HG03571 (cell line): ENCODE data around the gene POMC.
"Not testable (repeated sequence)": the region's sequence is repeated elsewhere in the genome, so short reads cannot be mapped to it uniquely, and the experiment has no call there.

Experiments used
- ATAC-seq: cut with Tn5 transposase; IDR thresholded peaks from one replicate; pipeline ENCODE4 v1.9.1; 2021; ENCODE audit not compliant: unreplicated experiment

POMC gene

DNA sequence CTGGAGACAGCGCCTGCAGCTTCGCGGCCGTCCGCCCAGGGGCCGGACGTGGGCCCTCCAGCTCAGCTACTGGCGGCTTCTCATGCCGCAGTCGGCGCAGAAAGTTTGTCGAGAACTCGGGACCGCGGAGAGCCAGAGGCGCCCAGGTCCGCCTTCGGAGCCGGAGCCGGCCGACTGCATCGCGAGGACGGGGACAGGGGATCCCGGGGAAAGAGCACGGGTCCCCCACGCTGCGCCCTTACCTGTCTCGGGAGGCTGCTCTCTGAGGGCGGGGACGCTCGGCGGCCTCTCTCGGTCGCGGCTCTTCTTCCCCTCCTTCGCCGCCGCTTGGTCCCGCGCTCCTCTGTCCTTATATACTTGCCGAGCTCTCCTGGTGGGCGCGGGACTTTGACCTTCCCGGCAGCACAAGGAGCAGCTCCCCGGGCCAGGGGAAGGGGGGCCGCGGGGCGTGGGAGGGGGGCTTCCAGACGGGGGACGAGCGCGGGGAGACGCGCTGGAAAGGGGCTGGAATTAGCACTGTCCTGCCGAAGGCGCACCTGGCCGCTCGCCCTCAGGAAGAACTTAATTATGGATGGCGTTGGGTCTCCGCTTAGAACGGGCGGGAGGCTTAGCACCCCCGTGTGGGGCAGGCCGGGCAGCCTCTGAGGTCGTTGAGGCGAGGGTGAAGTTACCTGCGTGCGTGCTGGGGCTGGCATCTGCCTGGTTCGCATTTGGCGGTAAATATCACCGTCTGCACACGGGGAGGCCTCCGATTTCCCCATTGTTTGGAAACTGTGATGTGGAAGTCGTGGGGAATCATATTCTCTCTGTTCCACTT, at the start of gene POMC:
Gene POMC, minus strand, starts transcription at position 325 of the 817 bp plus-strand sequence. CDS start 3,808 bp downstream, outside the sequence.
- ATAC-seq = no peak

DNA sequence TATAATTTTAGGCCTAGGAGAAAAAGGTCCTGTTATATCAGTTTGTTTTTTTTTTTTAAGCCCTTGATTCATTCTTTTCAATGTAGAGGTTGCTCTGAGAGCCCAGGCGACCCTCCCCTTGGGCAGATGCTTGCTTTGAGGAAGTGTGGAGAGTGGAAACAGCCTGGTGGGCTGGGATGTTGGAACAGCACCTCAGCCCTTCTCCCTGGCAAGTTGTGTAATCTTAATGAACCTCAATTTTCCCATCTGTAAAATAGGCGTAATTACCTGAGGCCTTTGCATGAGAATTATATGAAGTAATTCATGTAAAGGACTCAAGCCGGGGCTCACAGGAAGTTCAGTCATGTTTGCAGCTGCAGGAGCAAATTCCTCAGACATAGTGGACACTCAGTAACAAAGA, 49.7 kb upstream of the POMC start:
- no peak for ATAC-seq

DNA sequence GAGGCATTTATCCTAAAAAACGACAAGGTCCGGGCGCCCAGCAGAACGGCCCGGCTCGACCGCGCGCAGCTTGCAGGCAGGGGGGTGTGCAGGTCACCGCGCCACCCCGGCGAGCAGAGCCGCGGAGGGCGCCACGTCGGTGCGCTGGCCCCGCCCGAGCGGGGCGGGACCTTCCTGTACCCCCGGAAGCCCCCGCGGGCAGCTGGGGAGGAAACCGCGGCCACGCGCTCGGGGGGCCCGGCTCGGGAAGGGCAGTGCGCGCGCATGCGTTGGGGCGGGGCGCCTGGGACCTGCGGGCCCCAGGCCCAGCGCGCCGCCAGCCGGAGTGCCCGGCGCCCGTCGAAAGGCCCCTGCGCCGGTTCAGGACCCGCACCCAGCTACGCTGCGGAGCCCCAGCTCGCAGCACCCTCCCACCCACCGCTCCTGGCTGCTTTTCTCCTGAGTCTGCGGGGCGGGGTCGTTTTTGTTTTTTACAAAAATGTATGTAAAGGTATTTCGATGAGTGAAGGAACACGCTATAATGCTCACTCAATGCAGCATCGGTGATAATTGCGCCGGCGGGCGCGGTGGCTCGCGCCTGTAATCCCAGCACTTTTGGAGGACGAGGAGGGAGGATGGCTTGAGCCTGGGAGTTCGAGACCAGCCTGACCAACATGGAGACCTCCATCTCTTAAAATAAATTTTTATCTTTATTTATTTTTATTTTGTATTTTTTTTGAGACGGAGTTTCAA, 47.7 kb upstream of the POMC start:
- ATAC-seq = peak; percentile 57

DNA sequence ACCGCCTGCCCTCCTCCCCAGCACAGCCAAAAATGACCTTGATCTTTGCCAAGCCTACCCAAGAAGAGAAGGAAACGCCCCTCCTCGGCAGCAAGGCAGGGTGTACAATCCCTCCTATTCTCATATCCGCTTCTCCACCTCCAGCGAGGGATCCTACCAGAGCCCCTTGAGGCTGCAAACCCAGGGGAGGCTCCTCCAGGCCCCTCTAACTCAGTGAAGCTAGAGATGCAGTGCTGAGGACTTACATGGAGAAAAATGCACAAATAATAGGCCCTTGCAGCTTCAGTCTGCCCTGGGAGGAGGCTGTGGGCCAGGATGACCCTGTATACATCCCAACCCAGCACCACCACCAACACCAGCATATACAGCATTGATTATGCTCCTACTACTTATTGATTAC, 46.9 kb upstream of the POMC start:
- ATAC-seq = no peak

DNA sequence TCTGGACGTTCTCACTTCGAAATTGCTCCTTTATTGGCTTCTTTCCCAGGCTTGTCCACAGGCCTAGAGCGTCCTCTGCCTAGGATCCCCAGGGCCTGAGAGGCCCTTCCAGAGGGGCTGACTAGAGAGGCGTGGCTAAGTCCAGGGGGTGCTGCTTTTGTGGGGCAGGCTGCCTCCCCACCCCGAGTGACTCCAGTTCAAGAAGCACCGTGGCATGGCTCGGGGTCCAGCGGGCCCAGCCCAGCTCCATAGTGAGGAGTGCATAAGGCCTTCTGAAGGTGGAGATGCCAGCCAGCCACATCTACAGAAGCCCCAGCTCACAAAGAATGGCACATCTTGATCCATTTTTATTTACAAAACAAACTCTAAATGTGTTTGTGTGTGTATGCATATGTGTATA, 44.8 kb upstream of the POMC start:
- ATAC-seq = no peak

DNA sequence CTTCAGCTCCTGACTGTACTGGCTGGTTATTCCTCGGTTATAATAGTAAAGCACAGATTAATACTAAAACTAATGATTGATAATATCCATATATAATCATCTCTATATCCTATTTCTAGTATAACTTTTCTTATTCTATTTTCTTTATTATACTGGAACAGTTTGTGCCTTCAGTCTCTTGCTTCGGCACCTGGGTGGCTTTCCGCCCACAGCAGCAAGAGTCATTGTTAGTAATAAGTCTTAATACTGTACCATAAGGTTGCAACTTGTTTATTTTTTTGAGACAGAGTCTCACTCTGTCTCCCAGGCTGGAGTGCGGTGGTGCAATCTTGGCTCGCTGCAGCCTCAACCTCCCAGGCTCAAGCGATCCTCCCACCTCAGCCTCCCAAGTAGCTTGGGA, 42.5 kb upstream of the POMC start:
- ATAC-seq = not testable (repeated sequence)

DNA sequence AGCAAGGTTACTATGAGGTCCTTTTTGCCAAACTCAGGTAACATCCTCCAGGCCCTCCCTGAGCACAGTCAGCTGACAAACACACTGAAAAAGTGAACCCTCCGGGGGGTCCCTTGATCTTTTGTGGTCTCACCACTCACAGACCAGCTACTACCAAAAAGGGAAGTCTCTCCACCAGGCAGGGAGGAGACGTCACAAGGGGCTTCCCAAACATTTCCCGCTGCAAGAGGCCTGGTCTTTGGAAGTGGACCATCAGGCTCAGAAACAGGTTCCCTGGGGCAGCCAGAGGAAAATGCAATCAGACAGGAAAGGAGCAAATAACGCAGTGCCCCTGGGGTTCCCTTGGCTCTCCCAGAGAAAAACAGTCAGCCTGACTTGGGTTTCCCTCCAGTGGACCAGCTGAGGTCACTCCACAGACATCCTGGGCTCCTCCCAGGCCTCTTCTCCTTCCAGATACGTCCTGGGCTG, 38.7 kb upstream of the POMC start:
- ATAC-seq = no peak

DNA sequence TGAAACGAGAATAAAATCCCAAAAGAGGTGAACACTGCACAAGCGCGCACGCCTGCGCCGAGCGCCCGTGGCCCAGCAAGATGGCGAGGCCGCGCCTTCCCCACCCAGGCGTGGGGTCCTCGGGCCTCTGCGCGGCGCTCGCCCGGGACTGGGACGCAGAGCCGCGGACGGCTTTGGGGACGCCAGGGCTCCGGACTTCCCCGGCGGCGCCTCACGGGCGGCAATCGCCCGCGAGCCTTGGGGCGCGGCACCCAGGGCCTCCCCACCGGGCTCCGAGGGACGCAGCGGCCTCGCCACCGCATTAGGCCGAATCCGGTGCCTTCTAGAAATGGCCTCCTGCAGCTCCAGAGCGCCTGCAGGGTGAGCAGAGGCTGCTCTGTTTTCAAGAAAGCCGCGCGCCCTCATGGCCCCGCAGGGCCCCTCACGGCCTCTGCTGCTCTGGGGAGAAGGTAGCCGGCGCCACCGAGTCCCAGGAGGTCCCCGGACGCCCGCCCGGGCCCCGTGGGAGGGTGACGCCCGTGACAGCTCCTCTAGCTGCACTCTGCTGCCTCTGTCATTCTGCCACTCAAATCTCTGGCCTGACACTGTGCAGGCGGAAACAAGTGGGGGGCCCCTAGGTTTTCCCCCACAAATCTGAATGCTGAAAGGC, 35.9 kb upstream of the POMC start:
- ATAC-seq = no peak

DNA sequence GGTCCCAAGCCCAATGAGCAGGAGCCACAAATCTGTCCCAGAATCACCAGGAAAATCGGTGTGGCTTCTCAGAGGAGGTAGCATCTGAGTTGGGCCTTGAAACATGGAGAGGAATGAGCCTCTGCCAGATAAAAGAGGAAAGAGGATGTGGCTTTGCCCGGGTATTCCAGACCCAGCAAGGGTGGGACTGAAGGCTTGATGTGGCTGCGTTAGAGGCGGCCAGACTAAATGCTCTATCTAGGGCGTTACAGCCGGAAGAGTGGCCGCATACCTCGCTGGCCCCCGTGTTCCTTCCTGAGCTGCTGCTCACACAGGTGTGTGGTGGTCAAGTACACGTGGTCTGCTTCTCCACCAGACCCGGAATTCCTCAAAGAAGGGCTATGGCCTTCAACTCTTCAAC, 33.9 kb upstream of the POMC start:
- no peak for ATAC-seq

DNA sequence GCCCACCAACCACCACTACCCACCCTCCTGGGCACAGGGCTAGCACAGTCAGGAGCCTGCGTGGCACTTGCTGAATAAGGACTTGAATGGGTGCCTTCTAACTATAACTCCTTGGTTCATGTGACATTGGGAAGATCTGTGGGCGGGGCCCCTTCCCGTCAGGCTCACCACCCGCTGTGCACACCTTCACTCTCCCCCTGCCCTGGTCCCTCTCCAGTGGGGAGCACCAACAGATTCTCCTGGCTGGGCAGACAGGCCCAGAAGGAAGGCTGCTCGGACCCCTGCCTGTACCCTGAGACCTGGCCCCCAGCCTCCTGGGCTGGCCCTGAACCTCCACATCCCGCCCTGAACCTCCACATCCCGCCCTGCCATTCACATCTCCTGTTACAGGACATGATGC, 33.4 kb upstream of the POMC start:
- no peak for ATAC-seq

DNA sequence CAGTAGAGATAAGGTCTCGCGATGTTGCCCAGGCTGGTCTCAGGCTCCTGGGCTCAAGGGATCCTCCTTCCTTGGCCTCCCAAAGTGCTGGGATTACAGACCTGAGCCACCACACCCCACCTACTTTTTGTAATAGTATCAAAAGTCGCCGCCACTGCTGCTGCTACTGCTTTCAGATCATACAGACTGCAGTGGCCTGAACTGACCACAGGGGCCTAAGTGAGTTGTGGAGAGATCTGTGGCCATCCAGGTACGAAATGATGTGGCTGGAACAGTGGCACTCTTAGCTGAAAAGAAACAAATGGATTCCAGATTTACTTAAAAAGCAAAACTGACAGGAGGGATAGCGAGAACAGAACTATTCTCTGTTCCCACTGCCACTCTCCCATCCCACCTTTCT, 32.9 kb upstream of the POMC start:
- no peak for ATAC-seq

DNA sequence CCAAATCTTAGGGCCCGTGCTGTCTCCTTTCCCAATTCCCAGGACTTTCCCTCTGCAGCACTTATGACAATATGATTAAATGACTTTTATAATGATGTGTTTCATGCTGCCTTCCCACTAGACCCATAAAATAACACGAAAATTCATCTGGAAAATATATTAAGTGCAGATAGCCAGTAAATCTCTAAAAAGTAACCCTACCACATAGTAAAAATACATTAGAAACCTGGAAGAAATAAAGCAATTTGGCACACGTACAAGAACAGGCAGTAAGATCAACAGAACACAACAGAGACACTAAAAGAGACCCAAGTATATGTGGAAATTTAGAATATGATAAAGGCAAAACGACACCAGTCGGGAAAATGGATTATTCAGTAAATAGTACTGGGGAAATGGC, 30.2 kb upstream of the POMC start:
- no peak for ATAC-seq

DNA sequence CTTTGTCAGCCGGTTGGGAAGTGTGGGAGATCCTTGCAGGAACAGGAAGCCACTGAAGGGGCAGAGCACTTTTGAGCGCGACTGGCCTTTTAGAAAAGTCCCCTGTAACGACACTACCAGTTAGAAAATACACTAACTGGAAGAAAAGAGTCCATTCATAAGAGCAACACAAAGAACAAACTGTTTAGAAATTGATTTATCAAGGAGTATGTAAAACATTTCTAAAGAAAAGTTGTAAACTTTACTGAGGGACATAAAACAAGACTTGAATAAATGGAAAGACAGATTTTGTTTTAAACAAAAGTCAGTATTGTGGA, 29.8 kb upstream of the POMC start:
- no peak for ATAC-seq

DNA sequence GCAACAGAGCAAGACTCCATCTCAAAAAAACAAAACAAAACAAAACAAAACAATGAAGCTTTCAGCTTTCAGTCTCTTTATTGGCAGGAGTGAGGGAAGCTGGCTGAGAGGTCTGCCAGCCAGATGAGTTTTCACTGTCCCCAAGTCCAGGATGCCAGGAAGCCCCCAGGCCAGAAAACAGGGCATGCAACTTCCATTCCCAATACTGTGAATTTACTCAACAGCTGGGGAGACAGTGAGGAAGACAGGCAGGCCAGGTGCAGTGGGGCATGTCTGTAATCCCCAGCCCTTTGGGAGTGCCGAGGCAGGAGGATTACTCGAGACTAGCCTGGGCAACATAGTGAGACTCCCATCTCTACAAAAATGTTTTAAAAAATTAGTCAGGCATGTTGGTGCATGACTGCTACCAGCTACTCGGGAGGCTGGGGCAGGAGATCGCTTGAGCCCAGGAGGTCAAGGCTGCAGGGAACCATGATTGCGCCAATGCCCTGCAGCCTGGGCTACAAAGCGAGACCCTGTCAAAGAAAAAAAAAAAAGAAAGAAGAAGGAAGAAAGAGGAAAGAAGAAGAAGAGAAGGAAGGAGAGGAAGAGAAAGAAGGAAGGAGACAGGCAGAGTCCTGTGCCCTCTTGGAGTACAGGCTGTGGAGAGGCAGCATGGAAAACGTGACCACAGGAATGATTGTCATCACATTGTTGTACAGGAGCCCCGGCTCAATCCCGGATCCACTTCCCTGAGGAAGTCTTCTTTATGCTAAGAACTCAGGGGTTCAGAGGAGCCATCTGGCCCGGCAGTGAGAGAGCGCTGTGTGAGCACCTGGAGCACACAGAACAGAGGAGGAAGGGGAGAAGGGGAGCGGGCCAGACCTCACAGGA, 29.2 kb upstream of the POMC start:
- no peak for ATAC-seq

DNA sequence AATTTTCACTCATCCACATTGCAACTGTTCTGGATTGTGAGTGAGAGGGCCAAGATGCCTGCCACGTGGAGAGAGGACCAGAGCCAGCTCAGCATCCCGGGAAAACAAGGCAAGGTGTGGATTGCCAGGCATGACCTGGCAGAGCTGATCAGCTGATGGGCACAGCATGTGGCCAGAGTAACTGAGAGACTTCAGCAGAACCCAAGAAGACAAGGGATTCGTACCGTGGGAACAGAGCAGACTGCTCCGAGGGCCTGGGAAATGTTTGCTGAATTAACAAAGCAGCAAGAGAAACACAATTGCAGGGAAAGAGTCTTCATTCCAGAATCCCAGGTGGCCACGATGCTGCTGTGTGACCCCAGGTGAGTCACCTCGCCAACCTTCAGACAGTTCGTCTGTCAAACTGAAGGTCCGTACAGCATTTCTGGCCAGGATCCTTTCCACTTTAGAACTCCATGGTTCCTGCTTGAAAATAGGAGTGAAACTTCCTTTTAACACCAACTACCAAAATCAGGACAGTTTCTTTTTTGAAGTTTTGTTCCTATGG, 26.3 kb upstream of the POMC start:
- no peak for ATAC-seq

DNA sequence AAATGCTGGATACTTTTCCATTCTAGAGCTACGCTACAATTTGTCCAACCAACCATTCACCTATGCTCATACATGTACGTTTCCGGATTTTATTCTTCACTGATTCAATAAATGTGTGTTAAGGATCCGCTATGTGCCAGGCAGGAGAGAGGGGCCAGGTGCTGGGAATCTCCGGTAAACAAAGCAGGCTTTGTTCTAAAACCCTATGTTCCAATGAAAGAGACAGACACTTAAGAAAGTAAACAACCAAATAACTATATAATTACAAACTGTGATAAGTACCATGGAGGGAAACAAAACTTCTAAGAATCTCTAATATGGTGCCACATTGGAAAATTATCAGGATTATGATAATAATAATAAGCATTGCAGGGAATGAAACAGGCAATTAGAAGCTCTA, 22.2 kb upstream of the POMC start:
- no peak for ATAC-seq

DNA sequence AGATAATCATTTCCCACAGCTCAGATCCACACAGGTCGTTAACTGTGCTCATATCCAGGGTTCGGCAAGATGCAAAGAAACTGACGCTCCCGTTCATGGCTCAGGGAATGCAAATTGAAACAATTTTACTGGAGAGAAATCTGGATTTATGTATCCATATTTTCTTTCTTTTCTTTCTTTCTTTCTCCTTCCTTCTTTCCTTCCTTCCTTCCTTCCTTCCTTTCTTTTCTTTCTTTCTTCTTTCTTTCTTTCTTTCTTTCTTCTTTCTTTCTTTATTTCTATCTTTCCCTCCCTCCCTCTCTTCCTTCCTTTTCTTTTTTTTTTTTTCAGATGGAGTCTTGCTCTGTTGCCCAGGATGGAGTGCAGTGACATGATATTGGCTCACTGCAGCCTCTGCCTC, 20.0 kb upstream of the POMC start:
- ATAC-seq = no peak

DNA sequence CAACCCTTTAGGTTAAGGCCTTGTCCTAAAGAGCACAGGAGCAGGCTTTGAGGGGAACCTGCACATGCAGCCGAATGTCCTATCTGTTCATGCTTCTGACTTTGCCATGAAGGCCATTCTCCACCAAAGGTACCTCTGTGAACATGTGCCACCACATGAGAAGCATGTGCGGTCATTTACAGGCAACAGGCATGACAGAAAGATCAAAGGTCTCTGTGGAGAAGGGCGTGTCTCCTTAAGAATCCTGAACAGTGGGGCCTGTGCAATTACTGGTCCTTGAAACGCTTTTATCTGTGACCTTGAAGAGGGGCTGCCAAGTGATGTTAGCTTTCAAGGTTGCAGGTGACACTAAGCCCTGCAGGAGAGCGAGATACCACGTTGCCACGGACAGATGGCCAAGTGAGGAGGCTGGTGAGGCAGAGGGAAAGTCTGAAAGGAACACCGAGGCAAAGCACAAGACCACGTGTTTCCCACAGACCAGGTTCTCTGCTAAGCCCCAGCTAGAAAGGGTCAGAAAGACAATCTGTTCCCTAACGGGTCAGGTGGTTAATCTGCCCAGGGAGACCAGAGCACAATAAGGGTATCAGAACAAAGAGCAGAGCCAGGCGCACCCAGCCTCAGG, 19.5 kb upstream of the POMC start:
- ATAC-seq = no peak

DNA sequence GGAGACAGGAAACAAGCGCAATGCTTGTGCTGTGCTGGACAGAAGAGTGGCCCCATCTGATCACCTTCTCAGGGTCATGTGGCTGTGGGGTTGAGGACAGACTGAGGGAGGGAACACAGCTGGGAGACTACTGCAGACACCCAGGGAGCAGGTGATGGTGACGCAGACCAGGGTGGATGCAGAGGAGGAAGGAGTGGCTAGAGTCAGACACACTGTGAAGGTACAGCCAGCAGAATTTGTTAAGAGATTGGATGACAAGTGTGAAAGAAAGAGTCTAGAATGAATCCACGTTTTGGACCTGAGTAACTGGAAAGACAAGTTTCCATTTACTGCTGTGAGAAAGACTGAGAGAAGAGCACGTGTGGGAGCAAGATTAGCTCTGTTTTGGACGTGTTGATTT, 15.9 kb upstream of the POMC start:
- no peak for ATAC-seq

DNA sequence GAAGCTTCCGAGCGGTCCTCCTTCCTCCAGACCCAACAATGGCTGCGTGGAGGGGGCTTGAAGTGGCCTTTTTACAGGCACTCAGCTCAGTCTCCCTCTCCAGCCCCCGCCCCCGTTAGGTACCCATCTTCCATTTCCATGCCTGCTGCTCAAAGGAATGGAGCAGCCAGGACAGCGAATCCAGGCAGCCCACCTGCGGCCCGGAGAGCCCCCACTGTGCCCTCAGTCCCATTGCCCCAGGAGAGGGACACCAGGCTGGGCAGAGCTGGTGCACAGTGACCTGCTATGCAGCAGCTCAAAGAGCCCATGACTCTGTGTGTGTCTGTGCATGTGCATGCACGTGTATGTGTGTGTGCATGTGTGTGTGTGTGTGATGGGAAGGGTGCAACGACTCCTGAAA, 10.6 kb upstream of the POMC start:
- ATAC-seq = no peak
